IMR-90 (cell line): ENCODE measurements around the gene LIPM.

Experiments
- CTCF ChIP-seq: conservative IDR thresholded peaks from 2 replicates; pipeline ENCODE4 v1.5.1; 2012; ENCODE audit warnings: mild to moderate bottlenecking, low read depth, low read length, improper control_type of control experiment
- ELK1 ChIP-seq: fragments of 150-350 bp; IDR thresholded peaks from 2 replicates; pipeline ENCODE4 v1.6.1; 2016; ENCODE audit warnings: low read depth, mild to moderate bottlenecking, low read length, moderate library complexity, borderline replicate concordance
- MAFK ChIP-seq: IDR thresholded peaks from 2 replicates; pipeline ENCODE4 v1.6.1; 2012; ENCODE audit warnings: low read depth, low read length, improper control_type of control experiment
- MAZ ChIP-seq: IDR thresholded peaks from 2 replicates; pipeline ENCODE4 v1.6.1; 2012; ENCODE audit warnings: low read depth, mild to moderate bottlenecking, low read length, improper control_type of control experiment, moderate library complexity, borderline replicate concordance
- MXI1 ChIP-seq: IDR thresholded peaks from 2 replicates; pipeline ENCODE4 v1.6.1; 2012; ENCODE audit warnings: low read depth, mild to moderate bottlenecking, low read length, moderate library complexity, borderline replicate concordance
- POLR2A ChIP-seq: IDR thresholded peaks from 2 replicates; pipeline ENCODE4 v1.6.1; 2012; ENCODE audit warnings: mild to moderate bottlenecking, low read depth, low read length
- RAD21 ChIP-seq: IDR thresholded peaks from 2 replicates; pipeline ENCODE4 v1.6.1; 2012; ENCODE audit warnings: low read length, improper control_type of control experiment
- RCOR1 ChIP-seq: IDR thresholded peaks from 2 replicates; pipeline ENCODE4 v1.6.1; 2012; ENCODE audit warnings: mild to moderate bottlenecking, low read length, improper control_type of control experiment; ENCODE audit not compliant: insufficient replicate concordance

GRCh38 chr10:88765816-88766215 is 36.7 kb upstream of the LIPM start:
- TF ChIP-seq CTCF = no peak
- no peak for TF ChIP-seq RAD21
- no peak for TF ChIP-seq ELK1
- TF ChIP-seq RCOR1 = no peak
- no peak for TF ChIP-seq MXI1
- TF ChIP-seq MAFK = no peak
- TF ChIP-seq MAZ = no peak
- TF ChIP-seq POLR2A = no peak
